Osteocyte (in vitro differentiated cells): ENCODE data around the gene TEX261. TPM values are rescaled to one million over a fixed set of nuclear protein-coding genes. Genes with fewer than 3 reads are reported as not detected.

ENCODE experiments used
- DNase-seq: peaks from one replicate; pipeline ENCODE4 v3.0.0; 2021; ENCODE audit warnings: mixed read lengths; ENCODE audit not compliant: unreplicated experiment; ENCODE audit errors: extremely low spot score
- H3K27ac Mint-ChIP-seq: one replicate; pipeline ENCODE4 v1.8.0; 2021; ENCODE audit warnings: mild to moderate bottlenecking, mixed read lengths; ENCODE audit not compliant: unreplicated experiment
- H3K27me3 Mint-ChIP-seq: one replicate; pipeline ENCODE4 v1.8.0; 2021; ENCODE audit warnings: mixed read lengths; ENCODE audit not compliant: unreplicated experiment
- H3K36me3 Mint-ChIP-seq: one replicate; pipeline ENCODE4 v1.8.0; 2021; ENCODE audit warnings: mixed read lengths; ENCODE audit not compliant: unreplicated experiment
- H3K4me1 Mint-ChIP-seq: one replicate; pipeline ENCODE4 v1.8.0; 2021; ENCODE audit warnings: mixed read lengths; ENCODE audit not compliant: unreplicated experiment
- H3K4me3 Mint-ChIP-seq: one replicate; pipeline ENCODE4 v1.8.0; 2021; ENCODE audit warnings: mild to moderate bottlenecking, moderate library complexity, mixed read lengths; ENCODE audit not compliant: unreplicated experiment
- H3K9me3 Mint-ChIP-seq: one replicate; pipeline ENCODE4 v1.8.0; 2021; ENCODE audit warnings: mixed read lengths; ENCODE audit not compliant: unreplicated experiment
- total RNA-seq: library from RNA; stranded (reverse); gene quantifications from 2 replicates; pipeline ENCODE4 v1.2.1, GENCODE V29; 2021
- TF ChIP-seq, protein P1 (sequence below): fragments of 200-600 bp; sonication (generic); IDR thresholded peaks from 2 replicates; pipeline ENCODE4 v1.5.0; 2021; ENCODE audit warnings: antibody characterized with exemption, mild to moderate bottlenecking, moderate library complexity

The TEX261 gene
- total RNA-seq, 1 donor from 2014 or later, result 71.2 TPM

- no peak for DNase-seq
- Mint-ChIP-seq H3K27me3 (no peaks in the 10 kb centered on the region), H3K9me3 (no peaks in the 10 kb centered on the region), H3K4me1 (peaks cover 14% of the 10 kb centered on the region), H3K36me3 (no peaks in the 10 kb centered on the region), H3K4me3 (peak overlapping the region; percentile 44), H3K27ac (no peak overlapping the region)
- TF ChIP-seq, protein P1, sequence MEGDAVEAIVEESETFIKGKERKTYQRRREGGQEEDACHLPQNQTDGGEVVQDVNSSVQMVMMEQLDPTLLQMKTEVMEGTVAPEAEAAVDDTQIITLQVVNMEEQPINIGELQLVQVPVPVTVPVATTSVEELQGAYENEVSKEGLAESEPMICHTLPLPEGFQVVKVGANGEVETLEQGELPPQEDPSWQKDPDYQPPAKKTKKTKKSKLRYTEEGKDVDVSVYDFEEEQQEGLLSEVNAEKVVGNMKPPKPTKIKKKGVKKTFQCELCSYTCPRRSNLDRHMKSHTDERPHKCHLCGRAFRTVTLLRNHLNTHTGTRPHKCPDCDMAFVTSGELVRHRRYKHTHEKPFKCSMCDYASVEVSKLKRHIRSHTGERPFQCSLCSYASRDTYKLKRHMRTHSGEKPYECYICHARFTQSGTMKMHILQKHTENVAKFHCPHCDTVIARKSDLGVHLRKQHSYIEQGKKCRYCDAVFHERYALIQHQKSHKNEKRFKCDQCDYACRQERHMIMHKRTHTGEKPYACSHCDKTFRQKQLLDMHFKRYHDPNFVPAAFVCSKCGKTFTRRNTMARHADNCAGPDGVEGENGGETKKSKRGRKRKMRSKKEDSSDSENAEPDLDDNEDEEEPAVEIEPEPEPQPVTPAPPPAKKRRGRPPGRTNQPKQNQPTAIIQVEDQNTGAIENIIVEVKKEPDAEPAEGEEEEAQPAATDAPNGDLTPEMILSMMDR, result no peak
These were observed 15.5 kb downstream of the TEX261 start for GRCh38 chr2:70979180-70979488.

DNA sequence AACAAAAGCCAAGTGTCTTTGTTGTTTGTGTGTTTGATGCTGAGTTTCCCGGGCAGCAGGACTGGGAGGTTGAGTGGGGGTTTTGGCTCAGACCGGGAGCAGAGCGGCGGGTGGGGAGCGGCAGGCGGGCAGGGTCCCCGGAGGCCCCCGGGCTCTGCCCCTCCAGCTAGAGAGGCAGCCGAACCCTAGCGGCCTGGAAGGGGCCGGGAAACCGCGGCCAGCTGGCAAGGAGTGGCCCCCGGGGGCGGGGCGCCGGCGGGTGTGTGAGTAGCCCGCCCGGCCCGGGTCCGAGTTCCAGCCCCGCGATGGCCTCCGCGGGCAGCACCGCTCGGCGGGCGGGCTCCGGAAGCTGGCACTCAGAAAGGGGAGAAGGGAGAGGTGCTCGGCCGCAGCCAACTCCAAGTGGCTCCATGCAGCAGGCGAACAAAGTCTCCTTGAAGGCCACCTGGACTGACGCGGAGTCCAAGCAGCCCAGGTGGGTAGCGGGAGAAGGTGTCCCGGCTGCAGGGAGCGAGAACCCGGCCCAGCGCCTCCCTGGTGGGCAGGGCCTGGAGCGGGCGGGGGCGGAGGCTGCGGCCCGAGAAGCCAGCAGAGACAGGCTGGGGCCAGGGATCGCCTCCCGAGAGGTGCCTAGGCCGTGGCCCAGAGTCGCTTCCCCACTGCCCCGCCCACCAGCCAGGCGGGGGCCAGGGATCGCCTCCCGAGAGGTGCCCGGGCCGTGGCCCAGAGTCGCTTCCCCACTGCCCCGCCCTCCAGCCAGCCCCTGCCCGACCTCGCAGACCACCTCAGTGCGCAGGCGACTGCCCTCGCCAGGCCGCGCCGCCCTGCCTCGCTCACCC, 16.1 kb downstream of the TEX261 start, which contains the start of gene ANKRD53:
Gene ANKRD53, plus strand, starts transcription at position 290 of the 839 bp plus-strand sequence. Its CDS starts 16 bp downstream, at position 306.
- H3K9me3 Mint-ChIP-seq, result no peaks in the 10 kb centered on the region
- H3K27ac Mint-ChIP-seq, result peak within 1 kb of the TSS; percentile 92
- peaks cover 5% of the 10 kb centered on the region for H3K27me3 Mint-ChIP-seq
- peaks cover 14% of the 10 kb centered on the region for H3K4me1 Mint-ChIP-seq
- peak; percentile 85 for DNase-seq
- TF ChIP-seq, protein P1, result no peak
- peaks cover 3% of the 10 kb centered on the region for H3K36me3 Mint-ChIP-seq
- peak within 1 kb of the TSS; percentile 79 for H3K4me3 Mint-ChIP-seq

GRCh38 chr2:70977605-70978205, 17.0 kb downstream of the TEX261 start:
- Mint-ChIP-seq H3K27me3 (peaks cover 6% of the 10 kb centered on the region), H3K36me3 (peaks cover 3% of the 10 kb centered on the region), H3K9me3 (no peaks in the 10 kb centered on the region), H3K4me3 (peak overlapping the region; percentile 79), H3K27ac (peak overlapping the region; percentile 92), H3K4me1 (peaks cover 14% of the 10 kb centered on the region)
- TF ChIP-seq, protein P1, result no peak
- peak; percentile 32 for DNase-seq

DNA sequence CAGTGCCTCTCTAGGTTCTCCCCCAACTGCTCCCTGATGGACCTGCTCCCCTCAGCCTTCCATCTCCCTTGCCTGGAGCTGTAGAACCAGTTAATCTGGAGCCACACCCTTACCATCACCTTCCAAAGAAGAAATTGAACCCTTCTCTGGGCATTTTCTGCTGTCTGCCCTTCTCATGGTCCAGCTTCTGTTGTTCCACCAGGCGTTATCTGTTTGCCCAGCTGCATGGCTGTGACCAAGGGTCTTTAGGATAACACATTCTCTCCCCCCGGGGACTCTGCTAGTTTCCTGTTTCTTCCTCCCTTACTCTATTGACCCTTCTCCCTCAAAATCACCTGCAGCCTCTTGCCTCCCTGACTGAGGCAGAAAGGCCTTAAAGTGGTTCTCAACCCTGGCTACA, 19.4 kb downstream of the TEX261 start:
- TF ChIP-seq, protein P1, result no peak
- Mint-ChIP-seq H3K27ac (no peak overlapping the region), H3K4me1 (peaks cover 14% of the 10 kb centered on the region), H3K9me3 (no peaks in the 10 kb centered on the region), H3K4me3 (no peak overlapping the region), H3K27me3 (peaks cover 27% of the 10 kb centered on the region), H3K36me3 (peaks cover 3% of the 10 kb centered on the region)
- no peak for DNase-seq

DNA sequence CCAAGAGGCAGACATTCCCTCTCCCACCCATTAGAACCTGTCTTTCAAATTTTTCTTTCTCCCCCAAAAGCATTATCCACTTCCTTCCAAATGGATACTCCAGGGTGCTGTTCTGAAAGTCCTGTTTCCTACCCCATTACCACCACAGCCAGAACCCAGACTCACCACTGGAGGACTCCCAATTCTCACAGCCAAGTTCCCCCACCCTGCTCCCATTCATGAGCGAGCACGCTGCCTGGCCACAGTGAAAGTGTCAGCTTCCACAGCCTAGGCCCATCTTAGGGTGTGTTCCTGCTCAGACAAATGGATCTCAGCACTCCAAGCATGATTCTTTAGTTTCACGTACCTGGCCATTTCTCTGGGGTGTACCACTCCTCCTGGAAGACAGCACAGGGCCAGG, 20.1 kb downstream of the TEX261 start:
- no peak overlapping the region for H3K27ac Mint-ChIP-seq
- DNase-seq, result no peak
- TF ChIP-seq, protein P1, result no peak
- no peak overlapping the region for H3K4me3 Mint-ChIP-seq
- peaks cover 3% of the 10 kb centered on the region for H3K36me3 Mint-ChIP-seq
- peaks cover 33% of the 10 kb centered on the region for H3K27me3 Mint-ChIP-seq
- no peaks in the 10 kb centered on the region for H3K9me3 Mint-ChIP-seq
- peaks cover 14% of the 10 kb centered on the region for H3K4me1 Mint-ChIP-seq
